GM19035 (cell line): ENCODE measurements around the gene IL9.

ENCODE experiments used
- ATAC-seq: cut with Tn5 transposase; IDR thresholded peaks from one replicate; pipeline ENCODE4 v1.9.1; 2021; ENCODE audit not compliant: unreplicated experiment

IL9 gene

DNA sequence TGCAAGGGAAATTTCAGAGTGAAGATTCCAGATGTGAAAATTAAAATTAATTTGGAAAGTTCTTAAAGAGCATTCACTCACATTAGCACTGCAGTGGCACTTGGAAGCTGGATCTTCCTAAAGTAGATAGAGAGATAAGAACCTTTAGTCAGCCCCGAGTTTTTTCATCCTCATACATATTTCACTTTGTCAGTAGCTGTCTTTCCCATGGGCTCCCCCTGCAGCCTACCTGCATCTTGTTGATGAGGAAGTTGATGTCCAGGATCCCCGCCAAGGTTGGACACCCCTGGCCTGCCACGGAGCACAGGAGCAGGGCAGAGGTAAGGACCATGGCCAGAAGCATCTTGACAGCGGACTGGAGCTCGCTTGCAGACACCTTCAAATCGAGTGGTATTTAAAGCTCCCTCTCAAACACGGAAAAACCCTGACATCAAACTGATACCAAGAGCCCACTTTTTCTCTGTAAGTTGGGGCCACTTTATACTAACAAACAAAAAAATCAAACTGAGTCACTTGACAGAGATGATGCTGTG is at the start of gene IL9:
Gene IL9 (minus strand): TSS at position 368 of the 533 bp plus-strand sequence. CDS start 25 bp downstream, at position 343.
- ATAC-seq: no peak

GRCh38 chr5:135944967-135945560 is 49.4 kb upstream of the IL9 start:
- ATAC-seq: no peak

DNA sequence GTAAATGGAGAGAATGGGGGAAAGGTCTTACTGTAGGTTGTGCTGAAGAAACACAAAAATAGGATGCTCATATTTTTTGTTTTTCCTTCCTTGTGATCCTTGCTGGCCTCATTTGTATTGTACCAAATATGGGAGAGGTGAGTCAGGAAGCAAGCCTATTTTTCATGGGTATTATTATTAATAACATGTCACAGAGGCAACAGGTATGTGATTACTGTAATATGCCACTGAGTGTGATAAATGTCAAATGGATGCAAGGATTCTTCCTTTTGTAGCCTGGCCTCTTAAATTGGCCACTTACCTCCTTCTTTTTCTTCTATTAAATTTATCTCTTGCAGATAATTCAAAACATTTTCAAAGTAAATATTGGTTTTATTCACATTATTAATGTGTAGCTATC is 48.9 kb upstream of the IL9 start:
- ATAC-seq: no peak

DNA sequence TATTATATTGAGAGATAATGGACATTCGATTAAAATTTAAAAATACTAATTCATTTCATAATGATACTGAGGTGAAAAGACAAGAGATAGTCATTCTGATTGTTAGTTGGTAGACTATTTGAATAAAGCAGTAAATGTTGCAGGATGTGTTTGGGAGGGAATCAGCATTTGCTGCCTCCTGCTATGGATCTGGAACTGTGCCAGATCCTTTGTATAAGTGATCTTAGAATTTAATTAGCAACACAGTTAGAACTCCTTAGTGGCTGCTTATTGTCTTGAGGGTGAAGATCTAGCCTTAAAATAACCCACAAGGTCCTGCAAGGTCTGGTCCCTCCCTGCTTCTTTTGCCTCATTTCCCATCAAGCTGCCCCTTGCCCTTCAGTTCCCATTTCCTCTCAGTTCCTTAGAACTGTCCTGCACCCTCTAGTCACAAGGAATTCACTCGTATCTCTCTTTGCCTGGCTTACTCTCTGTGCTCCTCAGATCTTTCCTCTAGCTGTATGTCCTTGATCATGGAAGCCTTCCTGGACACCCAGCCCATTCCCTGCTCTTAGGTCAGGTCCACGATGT is 46.6 kb upstream of the IL9 start:
- no peak for ATAC-seq

GRCh38 chr5:135941711-135942110 is 46.1 kb upstream of the IL9 start:
- no peak for ATAC-seq

GRCh38 chr5:135937245-135937911 is 41.7 kb upstream of the IL9 start:
- no peak for ATAC-seq

DNA sequence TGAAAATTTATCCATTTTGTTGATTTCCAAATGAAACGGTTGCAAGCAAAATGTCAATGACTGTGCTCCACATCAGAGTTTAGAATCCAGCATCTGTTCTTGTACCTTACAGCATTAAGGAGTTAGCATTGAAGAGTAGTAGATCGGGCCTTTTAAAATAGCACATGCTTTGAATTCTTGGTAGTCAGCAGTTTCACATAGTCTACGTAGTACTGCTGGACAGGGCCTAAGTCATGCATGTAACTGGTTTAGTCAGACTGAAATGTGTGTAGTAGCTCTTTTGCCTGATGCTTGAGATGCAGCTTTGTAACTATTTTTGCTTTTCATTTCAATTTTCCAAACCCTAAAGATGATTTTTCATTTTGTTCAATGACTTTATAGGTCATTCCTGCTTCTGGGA is 39.3 kb upstream of the IL9 start:
- no peak for ATAC-seq

- ATAC-seq: no peak
Measured at GRCh38 chr5:135930949-135931295, 35.3 kb upstream of the IL9 start.

DNA sequence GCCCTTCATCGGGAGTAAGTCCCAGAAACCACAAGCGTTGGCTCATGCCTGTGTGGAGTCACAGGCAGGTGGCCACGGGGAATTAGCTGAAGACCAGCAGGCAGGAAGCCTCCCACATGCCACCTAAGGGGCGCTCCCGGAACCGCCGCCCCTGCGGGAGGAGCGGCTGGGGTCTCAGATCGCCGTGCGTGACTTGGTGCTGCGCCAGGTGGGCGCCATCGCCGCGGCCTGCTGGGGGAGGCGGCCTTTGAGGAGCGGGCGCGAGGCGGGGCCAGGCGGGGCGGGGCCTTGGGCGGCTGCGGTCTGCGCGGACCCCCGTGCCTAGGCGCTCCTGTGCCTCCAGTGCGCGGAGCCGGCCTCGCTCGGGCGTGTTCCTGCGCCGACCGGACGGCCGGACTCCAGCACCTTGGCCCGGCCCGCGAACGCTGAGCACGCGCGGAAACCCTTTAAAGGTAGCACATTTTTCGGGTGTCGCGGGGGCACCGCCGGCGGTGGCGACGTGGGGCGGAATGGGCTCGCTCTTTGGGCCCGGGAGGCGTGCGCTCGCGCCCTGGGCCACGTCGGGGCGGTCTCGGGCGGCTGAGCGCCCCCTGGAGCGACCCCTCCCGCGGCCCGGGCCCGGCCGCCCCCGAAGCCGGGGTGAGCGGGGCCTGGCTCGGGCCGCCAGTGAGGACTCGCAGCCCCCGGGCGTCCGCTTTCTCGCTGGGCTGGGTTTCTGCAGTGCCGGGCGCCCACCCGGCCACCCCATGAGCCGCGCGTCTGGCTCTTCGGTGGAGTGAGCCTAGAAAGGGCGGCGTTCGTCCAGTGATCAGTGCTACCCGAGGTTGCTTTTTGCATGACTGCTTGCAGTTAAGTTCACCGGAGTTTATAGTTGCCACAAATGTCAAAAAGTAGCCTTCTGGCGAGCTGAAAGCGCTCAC is 34.6 kb upstream of the IL9 start:
- no peak for ATAC-seq

DNA sequence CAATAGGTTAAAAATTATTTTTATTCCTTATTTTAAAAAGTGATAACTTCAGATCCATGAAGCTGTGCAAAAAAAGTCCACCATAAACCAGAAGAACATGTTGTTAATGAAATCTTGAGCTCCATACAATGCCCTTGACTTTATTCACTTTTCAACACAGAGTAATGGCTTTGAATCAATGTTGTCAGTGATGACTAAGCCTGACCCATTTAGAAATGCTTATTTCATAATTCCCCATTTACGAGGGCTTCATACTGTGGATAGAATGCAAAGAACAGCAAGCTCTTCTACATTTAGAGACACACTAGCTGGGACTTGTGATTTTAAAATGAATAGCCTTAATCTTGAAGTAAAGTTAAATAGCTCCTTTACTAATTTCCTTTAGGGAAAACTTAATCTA is 25.7 kb upstream of the IL9 start:
- ATAC-seq: no peak

DNA sequence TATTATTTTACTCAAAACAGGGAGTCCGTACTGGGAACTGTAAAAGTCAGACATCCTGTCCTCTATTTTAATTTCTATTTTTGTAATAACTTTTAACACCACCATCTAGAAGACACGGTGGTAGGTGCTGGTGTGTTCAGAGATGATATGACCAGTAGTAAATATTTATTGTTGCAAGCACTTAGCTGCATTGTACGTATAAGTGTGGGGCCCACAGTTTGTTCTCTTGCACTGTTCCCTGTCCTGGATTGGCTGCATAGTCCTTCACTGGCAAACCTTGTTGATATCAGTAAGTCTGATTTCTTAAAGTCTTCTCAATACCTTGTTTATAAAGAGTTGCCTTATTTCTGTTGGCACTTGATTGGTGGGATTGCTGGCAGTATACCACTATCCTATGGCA is 24.6 kb upstream of the IL9 start:
- no peak for ATAC-seq

DNA sequence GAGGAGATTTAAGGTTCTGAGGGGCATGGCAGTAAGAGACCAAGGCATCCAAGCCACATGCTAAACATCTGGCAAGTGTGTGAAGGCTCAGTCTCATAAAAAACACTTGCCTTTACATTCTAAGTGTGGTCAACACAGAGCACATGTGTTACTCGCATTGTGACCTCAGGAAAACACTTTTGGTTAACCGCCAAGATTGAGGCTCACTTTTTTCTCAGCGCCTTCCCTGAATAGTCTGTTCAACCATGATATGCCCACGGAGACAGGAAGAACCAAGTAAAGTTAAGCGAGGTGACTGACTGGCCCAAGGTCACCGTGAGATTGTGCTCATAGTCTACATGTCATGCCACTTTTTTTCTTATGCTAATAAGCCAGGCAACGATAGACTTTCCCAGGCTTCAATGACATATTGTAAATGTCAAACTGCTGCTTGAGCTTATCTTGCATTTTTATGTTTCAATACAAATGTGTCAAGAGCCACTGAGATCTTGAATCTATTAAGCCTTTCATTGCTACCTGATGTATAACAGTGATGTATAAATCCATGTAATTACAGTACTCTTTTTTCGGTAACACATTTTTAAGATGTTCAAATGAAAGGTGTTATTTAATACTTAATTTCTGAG is 21.1 kb upstream of the IL9 start:
- no peak for ATAC-seq

GRCh38 chr5:135915466-135916001 is 19.9 kb upstream of the IL9 start:
- ATAC-seq: no peak

DNA sequence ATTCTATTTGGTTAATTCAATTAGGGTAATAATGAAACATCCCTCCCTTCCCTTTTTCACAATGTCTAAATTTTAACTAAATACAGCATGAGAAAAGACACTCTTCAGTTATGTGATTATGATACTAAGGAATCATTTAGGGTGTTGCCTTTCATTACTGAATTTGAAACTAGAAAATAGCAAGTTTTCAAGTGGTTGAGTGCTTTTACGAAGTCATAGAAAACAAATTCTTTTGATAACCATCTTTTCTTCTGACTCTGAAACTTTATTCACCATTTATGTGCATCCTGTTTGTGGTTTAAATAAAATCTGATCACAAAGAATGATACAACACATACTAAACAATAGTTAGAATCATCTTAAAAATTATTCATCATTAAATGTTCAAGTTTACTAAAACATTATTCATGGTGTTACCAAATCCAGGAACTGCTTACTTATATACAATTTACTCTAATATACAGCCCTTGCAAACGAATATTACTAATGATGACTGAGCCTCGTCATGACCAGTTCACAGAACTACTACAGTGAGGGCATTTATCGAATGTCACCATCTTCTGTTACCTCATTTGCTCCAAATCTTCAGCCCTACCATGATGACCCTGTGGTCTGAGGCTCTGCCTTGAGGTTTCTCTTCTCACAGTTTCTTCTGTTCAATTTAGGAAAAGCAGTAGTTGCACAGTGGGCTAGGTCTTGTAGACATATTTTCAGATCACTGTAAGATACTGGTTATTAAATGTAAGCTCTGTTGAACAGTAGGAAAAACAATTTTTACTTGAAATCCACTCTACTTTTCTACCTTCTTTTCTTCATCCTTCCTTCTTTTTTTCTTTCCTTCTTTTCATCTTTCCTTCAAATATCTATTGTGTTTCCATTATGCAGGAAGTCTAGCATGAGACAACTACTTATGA is 18.3 kb upstream of the IL9 start:
- ATAC-seq: no peak

- no peak for ATAC-seq
Measured at GRCh38 chr5:135905144-135905543, 9.5 kb upstream of the IL9 start.

- ATAC-seq: no peak
Measured at GRCh38 chr5:135901633-135902032, 6.0 kb upstream of the IL9 start.

DNA sequence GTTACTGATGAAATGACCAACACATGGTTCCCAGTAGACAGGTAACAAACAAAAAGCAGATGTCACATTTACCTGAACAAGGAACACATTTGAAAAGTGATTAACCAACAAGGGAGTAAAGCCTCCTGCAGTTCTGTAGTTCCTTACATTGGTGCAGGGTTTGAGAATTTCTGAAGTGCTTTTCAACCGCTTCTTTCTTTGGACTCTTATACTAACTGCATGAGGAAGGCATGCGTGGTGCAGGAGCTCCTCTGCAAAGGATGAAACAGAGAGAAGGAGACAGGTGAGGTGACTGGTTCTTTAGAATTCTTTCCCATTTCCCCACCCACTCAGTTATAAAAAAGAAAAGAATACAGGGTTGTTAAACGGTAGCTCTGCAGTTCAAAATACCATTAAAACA is 4.6 kb upstream of the IL9 start:
- ATAC-seq: no peak

- ATAC-seq: no peak
Measured at GRCh38 chr5:135898651-135899050, 3.0 kb upstream of the IL9 start.

- no peak for ATAC-seq
Measured at GRCh38 chr5:135894789-135895188, 852 bp downstream of the IL9 start.

GRCh38 chr5:135894276-135894675 is 1.4 kb downstream of the IL9 start:
- no peak for ATAC-seq
